HCT116 (cell line): ENCODE measurements around the gene UGP2. TPM values are rescaled to one million over a fixed set of nuclear protein-coding genes. Genes with fewer than 3 reads are reported as not detected.

Experiments used
- ATAC-seq: fragments of 200-7000 bp; cut with Tn5 transposase; 2 replicates; pipeline ENCODE4 v1.9.1; 2020; ENCODE audit warnings: mild to moderate bottlenecking, moderate library complexity
- BruUV-seq: library from RNA; stranded (reverse); fragments of 400-500 nt; replicated peaks from 2 replicates; lab custom pipeline; 2021; lab: Mats Ljungman, UMichigan
- CTCF ChIA-PET: fragments of 300-600 bp; sonication (Branson Sonifier 250); formaldehyde crosslinking; loops from one replicate; lab custom pipeline; 2021; ENCODE audit warnings: antibody characterized with exemption; lab: Charles Lee
- POLR2A ChIA-PET: fragments of 300-600, 350-600 bp; sonication (Branson Sonifier 250); formaldehyde crosslinking; loops from one replicate; lab custom pipeline; 2021; ENCODE audit warnings: antibody characterized with exemption; lab: Charles Lee
- RAD21 ChIA-PET, 2 experiments: fragments of 300-600 bp; sonication (Branson Sonifier 250); formaldehyde crosslinking; loops; one replicate each; lab custom pipeline; 2023; ENCODE audit warnings: low total read pairs in 2 of 2; ENCODE audit not compliant: uncharacterized antibody in 2 of 2, unreplicated experiment in 2 of 2, low non-redundant PET in 1 of 2; lab: Charles Lee
- DNase-seq: peaks from one replicate; pipeline ENCODE4 v3.0.0-alpha.2; 2010; ENCODE audit warnings: low read depth, low spot score
- H2AFZ ChIP-seq: fragments of 200-600 bp; shearing (Covaris generic), sonication (generic); 2 replicates; pipeline ENCODE4 v1.6.1; 2017; ENCODE audit warnings: low read depth, mixed run types, mixed read lengths, antibody characterized with exemption, low read length; ENCODE audit not compliant: poor library complexity, severe bottlenecking
- H3K27ac ChIP-seq: 2 replicates; pipeline ENCODE4 v1.5.1; 2012; ENCODE audit warnings: low read depth, low read length
- H3K27me3 ChIP-seq: fragments of 200-600 bp; sonication (generic); 2 replicates; pipeline ENCODE4 v1.6.1; 2016; ENCODE audit warnings: mixed run types, low read length, mixed read lengths; ENCODE audit not compliant: insufficient read depth
- H3K36me3 ChIP-seq, 2 experiments: fragments of 200-500 bp in 1 of 2; fragments of 200-600 bp in 1 of 2; sonication (Bioruptor generic) in 1 of 2; sonication (generic) in 1 of 2; 2 replicates each; pipeline versions ENCODE4 v1.5.1 to v1.6.1; 2014 to 2016; ENCODE audit warnings: low read length in 2 of 2, inconsistent platforms in 1 of 2, mixed read lengths in 1 of 2, mixed run types in 1 of 2; ENCODE audit not compliant: insufficient read depth in 2 of 2, control insufficient read depth in 1 of 2
- H3K4me1 ChIP-seq, 2 experiments: fragments of 200-600 bp in 1 of 2; sonication (generic) in 1 of 2; 2 replicates each; pipeline versions ENCODE4 v1.5.1 to v1.6.1; 2012 to 2017; ENCODE audit warnings: low read length in 2 of 2, inconsistent platforms in 1 of 2, mild to moderate bottlenecking in 1 of 2, mixed read lengths in 1 of 2, mixed run types in 1 of 2, moderate library complexity in 1 of 2; ENCODE audit not compliant: insufficient read depth in 2 of 2, control insufficient read depth in 1 of 2
- H3K4me2 ChIP-seq: fragments of 200-600 bp; sonication (generic); 2 replicates; pipeline ENCODE4 v1.6.1; 2017; ENCODE audit warnings: mixed run types, low read length, mixed read lengths
- H3K4me3 ChIP-seq, 2 experiments: fragments of 200-600 bp in 1 of 2; sonication (generic) in 1 of 2; replicated peaks in 1 of 2; 2 replicates each; pipeline ENCODE4 v1.5.1; 2011 to 2016; ENCODE audit warnings: low read length in 2 of 2, control low read depth in 1 of 2, low read depth in 1 of 2, mild to moderate bottlenecking in 1 of 2, mixed read lengths in 1 of 2, mixed run types in 1 of 2
- H3K79me2 ChIP-seq: fragments of 200-600 bp; sonication (generic); 2 replicates; pipeline ENCODE4 v1.6.1; 2017; ENCODE audit warnings: mild to moderate bottlenecking, mixed run types, low read length, moderate library complexity, mixed read lengths; ENCODE audit not compliant: insufficient read depth
- H3K9ac ChIP-seq: fragments of 200-600 bp; sonication (generic); 2 replicates; pipeline ENCODE4 v1.6.1; 2016; ENCODE audit warnings: low read length, mixed read lengths
- H3K9me2 ChIP-seq: fragments of 200-600 bp; sonication (generic), shearing (Covaris generic); 2 replicates; pipeline ENCODE4 v1.6.1; 2017; ENCODE audit warnings: mixed run types, mild to moderate bottlenecking, moderate library complexity; ENCODE audit not compliant: insufficient read depth
- H3K9me3 ChIP-seq, 2 experiments: fragments of 200-500 bp in 1 of 2; fragments of 200-600 bp in 1 of 2; sonication (Bioruptor generic) in 1 of 2; sonication (generic) in 1 of 2; 2 replicates each; pipeline ENCODE4 v1.6.1; 2014 to 2017; ENCODE audit warnings: low read length in 2 of 2, mixed read lengths in 2 of 2, inconsistent platforms in 1 of 2, low read depth in 1 of 2, mild to moderate bottlenecking in 1 of 2, mixed run types in 1 of 2, moderate library complexity in 1 of 2; ENCODE audit not compliant: control insufficient read depth in 1 of 2, insufficient read depth in 1 of 2
- H4K20me1 ChIP-seq: fragments of 200-600 bp; sonication (generic), shearing (Covaris generic); 2 replicates; pipeline ENCODE4 v1.6.1; 2017; ENCODE audit warnings: mixed run types, mild to moderate bottlenecking, moderate library complexity; ENCODE audit not compliant: insufficient read depth
- ATF3 ChIP-seq: IDR thresholded peaks from 2 replicates; pipeline ENCODE4 v1.6.1; 2012
- CBX3 ChIP-seq: IDR thresholded peaks from 2 replicates; pipeline ENCODE4 v1.6.1; 2012; ENCODE audit warnings: low read depth
- CEBPB ChIP-seq: IDR thresholded peaks from 2 replicates; pipeline ENCODE4 v1.6.1; 2012; ENCODE audit warnings: low read depth
- ELF1 ChIP-seq: IDR thresholded peaks from 2 replicates; pipeline ENCODE4 v1.6.1; 2012; ENCODE audit warnings: low read depth, borderline replicate concordance
- EZH2 ChIP-seq: fragments of 200-600 bp; sonication (generic); IDR thresholded peaks from 2 replicates; pipeline ENCODE4 v1.6.1; 2017; ENCODE audit warnings: antibody characterized with exemption, mixed run types
- FOSL1 ChIP-seq: IDR thresholded peaks from 2 replicates; pipeline ENCODE4 v1.6.1; 2012; ENCODE audit warnings: low read depth
- JUND ChIP-seq: IDR thresholded peaks from 2 replicates; pipeline ENCODE4 v1.6.1; 2012
- POLR2AphosphoS5 ChIP-seq: IDR thresholded peaks from 2 replicates; pipeline ENCODE4 v1.6.1; 2011; ENCODE audit warnings: mild to moderate bottlenecking, low read depth, low read length, moderate library complexity
- RAD21 ChIP-seq: IDR thresholded peaks from 2 replicates; pipeline ENCODE4 v1.6.1; 2012; ENCODE audit warnings: low read depth, mild to moderate bottlenecking
- TCF7L2 ChIP-seq: IDR thresholded peaks from 2 replicates; pipeline ENCODE4 v1.7.0; 2011; ENCODE audit warnings: borderline replicate concordance, inconsistent platforms; ENCODE audit not compliant: insufficient read depth, insufficient read length; ENCODE audit errors: extremely low read depth
- YY1 ChIP-seq: IDR thresholded peaks from 2 replicates; pipeline ENCODE4 v1.6.1; 2011; ENCODE audit warnings: low read length, low read depth, moderate library complexity, mild to moderate bottlenecking; ENCODE audit not compliant: insufficient replicate concordance; ENCODE audit errors: extremely low read depth
- ZBTB33 ChIP-seq: IDR thresholded peaks from 2 replicates; pipeline ENCODE4 v1.6.1; 2011; ENCODE audit warnings: mild to moderate bottlenecking, low read length, moderate library complexity; ENCODE audit not compliant: insufficient replicate concordance; ENCODE audit errors: extremely low read depth
- ZNF274 ChIP-seq: fragments of 200-500 bp; sonication (Bioruptor generic); IDR thresholded peaks from 2 replicates; pipeline ENCODE4 v1.6.1; 2014; ENCODE audit warnings: mild to moderate bottlenecking, low read depth, low read length, inconsistent platforms
- intact Hi-C: fragments of 100-400 bp; cut with micrococcal nuclease; formaldehyde crosslinking; loops from 2 replicates; pipeline ENCODE4 v1.10.0; 2022
- total RNA-seq: library from RNA; stranded (reverse); gene quantifications from one replicate; pipeline ENCODE4 v1.2.1, GENCODE V29; 2021; ENCODE audit not compliant: unreplicated experiment
- TF ChIP-seq, protein P1 (sequence below), 3 experiments: fragments of 200-600 bp in 1 of 3; sonication (generic) in 1 of 3; IDR thresholded peaks in 2 of 3; conservative IDR thresholded peaks in 1 of 3; 2 replicates each; pipeline ENCODE4 v1.5.1; 2012 to 2017; ENCODE audit warnings: low read depth in 2 of 3, low read length in 2 of 3, antibody characterized with exemption in 1 of 3, borderline replicate concordance in 1 of 3, control low read depth in 1 of 3, mild to moderate bottlenecking in 1 of 3, mixed read lengths in 1 of 3, mixed run types in 1 of 3, moderate library complexity in 1 of 3; ENCODE audit not compliant: insufficient read depth in 1 of 3
- TF ChIP-seq, protein P2 (sequence below): IDR thresholded peaks from 2 replicates; pipeline ENCODE4 v1.6.1; 2012

UGP2 gene
- total RNA-seq, 1 experiment from 2014 or later = 57.1 TPM

GRCh38 chr2:63801455-63801854 lies 40.2 kb upstream of the UGP2 start:
- RAD21 ChIA-PET = no interaction called here
- intact Hi-C loops = no loop called here
- no peaks in the 10 kb centered on the region for H3K4me1 ChIP-seq
- ATAC-seq (no peak), DNase-seq (no peak)
- no peak overlapping the region for H3K4me3 ChIP-seq
- H3K4me2 ChIP-seq = no peak overlapping the region
- no peaks in the 10 kb centered on the region for H3K79me2 ChIP-seq
- no peak overlapping the region for H2AFZ ChIP-seq
- no TSS peak for BruUV-seq
- no peak overlapping the region for H3K27ac ChIP-seq
- H3K27me3 ChIP-seq = no peaks in the 10 kb centered on the region
- TF ChIP-seq CBX3 (no peak), CEBPB (no peak), YY1 (no peak), ATF3 (no peak), ZNF274 (no peak), RAD21 (no peak), FOSL1 (no peak), ZBTB33 (no peak), POLR2AphosphoS5 (no peak), EZH2 (no peak), ELF1 (no peak), TCF7L2 (no peak), JUND (no peak)
- TF ChIP-seq, protein P1, sequence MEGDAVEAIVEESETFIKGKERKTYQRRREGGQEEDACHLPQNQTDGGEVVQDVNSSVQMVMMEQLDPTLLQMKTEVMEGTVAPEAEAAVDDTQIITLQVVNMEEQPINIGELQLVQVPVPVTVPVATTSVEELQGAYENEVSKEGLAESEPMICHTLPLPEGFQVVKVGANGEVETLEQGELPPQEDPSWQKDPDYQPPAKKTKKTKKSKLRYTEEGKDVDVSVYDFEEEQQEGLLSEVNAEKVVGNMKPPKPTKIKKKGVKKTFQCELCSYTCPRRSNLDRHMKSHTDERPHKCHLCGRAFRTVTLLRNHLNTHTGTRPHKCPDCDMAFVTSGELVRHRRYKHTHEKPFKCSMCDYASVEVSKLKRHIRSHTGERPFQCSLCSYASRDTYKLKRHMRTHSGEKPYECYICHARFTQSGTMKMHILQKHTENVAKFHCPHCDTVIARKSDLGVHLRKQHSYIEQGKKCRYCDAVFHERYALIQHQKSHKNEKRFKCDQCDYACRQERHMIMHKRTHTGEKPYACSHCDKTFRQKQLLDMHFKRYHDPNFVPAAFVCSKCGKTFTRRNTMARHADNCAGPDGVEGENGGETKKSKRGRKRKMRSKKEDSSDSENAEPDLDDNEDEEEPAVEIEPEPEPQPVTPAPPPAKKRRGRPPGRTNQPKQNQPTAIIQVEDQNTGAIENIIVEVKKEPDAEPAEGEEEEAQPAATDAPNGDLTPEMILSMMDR (IDR thresholded peaks at IDR 0.05 in 2 of 3, conservative IDR thresholded peaks at IDR 0.05 in 1 of 3; ENCODE audit: borderline replicate concordance in 1 of 3, insufficient read depth in 1 of 3, low read depth in 2 of 3, low read length in 2 of 3) = no peak
- TF ChIP-seq, protein P2, sequence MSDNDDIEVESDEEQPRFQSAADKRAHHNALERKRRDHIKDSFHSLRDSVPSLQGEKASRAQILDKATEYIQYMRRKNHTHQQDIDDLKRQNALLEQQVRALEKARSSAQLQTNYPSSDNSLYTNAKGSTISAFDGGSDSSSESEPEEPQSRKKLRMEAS = no peak
- CTCF ChIA-PET = no interaction called here
- H3K36me3 ChIP-seq = no peaks in the 10 kb centered on the region
- H3K9ac ChIP-seq = no peak overlapping the region
- H3K9me2 ChIP-seq = no peaks in the 10 kb centered on the region
- POLR2A ChIA-PET = no interaction called here
- H4K20me1 ChIP-seq = no peaks in the 10 kb centered on the region
- H3K9me3 ChIP-seq = no peaks in the 10 kb centered on the region
